HepG2 (cell line): ENCODE measurements around the gene MEAF6. TPM values are rescaled to one million over a fixed set of nuclear protein-coding genes. Genes with fewer than 3 reads are reported as not detected.

Source experiments
- CHCHD3 ChIP-seq: sonication (generic); formaldehyde crosslinking; IDR thresholded peaks from 2 replicates; pipeline ENCODE4 v1.8.0; 2022; ENCODE audit warnings: mild to moderate bottlenecking, missing genetic modification reagents, moderate library complexity
- DR1 ChIP-seq: sonication (generic); formaldehyde crosslinking; IDR thresholded peaks from 2 replicates; pipeline ENCODE4 v1.8.0; 2021; ENCODE audit warnings: mild to moderate bottlenecking, missing genetic modification reagents, inconsistent platforms
- ERF ChIP-seq: IDR thresholded peaks from 2 replicates; pipeline ENCODE4 v1.6.1; 2018; ENCODE audit warnings: missing biosample characterization, missing genetic modification reagents
- FLYWCH1 ChIP-seq: sonication (generic); formaldehyde crosslinking; IDR thresholded peaks from 2 replicates; pipeline ENCODE4 v1.8.1; 2023; ENCODE audit warnings: mild to moderate bottlenecking, missing genetic modification reagents
- GATA4 ChIP-seq: sonication (generic); IDR thresholded peaks from 2 replicates; pipeline ENCODE4 v1.6.1; 2016; ENCODE audit warnings: antibody characterized with exemption, low read depth, borderline replicate concordance
- HMG20A ChIP-seq: IDR thresholded peaks from 2 replicates; pipeline ENCODE4 v1.6.1; 2016; ENCODE audit warnings: borderline replicate concordance
- MAFG ChIP-seq: sonication (generic); formaldehyde crosslinking; IDR thresholded peaks from 2 replicates; pipeline ENCODE4 v1.5.1; 2020; ENCODE audit warnings: mild to moderate bottlenecking, missing genetic modification reagents
- MLXIP ChIP-seq: sonication (generic); formaldehyde crosslinking; IDR thresholded peaks from 2 replicates; pipeline ENCODE4 v1.9.0; 2021; ENCODE audit warnings: missing genetic modification reagents, borderline replicate concordance
- PHF21A ChIP-seq: sonication (generic); formaldehyde crosslinking; IDR thresholded peaks from 2 replicates; pipeline ENCODE4 v1.5.0; 2020; ENCODE audit warnings: mild to moderate bottlenecking, missing genetic modification reagents
- SMAD9 ChIP-seq: sonication (generic); formaldehyde crosslinking; IDR thresholded peaks from 2 replicates; pipeline ENCODE4 v1.5.1; 2020; ENCODE audit warnings: mild to moderate bottlenecking, missing genetic modification reagents
- STAT5B ChIP-seq: sonication (generic); formaldehyde crosslinking; IDR thresholded peaks from 2 replicates; pipeline ENCODE4 v1.4.0; 2020; ENCODE audit warnings: missing genetic modification reagents
- SYNCRIP ChIP-seq: fragments of 200-400 bp; formaldehyde crosslinking; IDR thresholded peaks from 2 replicates; pipeline ENCODE4 v1.6.1; 2018; ENCODE audit warnings: mild to moderate bottlenecking, low read depth, low read length; ENCODE audit not compliant: insufficient read depth
- ZBTB21 ChIP-seq: sonication (generic); formaldehyde crosslinking; IDR thresholded peaks from 2 replicates; pipeline ENCODE4 v1.4.0; 2020; ENCODE audit warnings: missing genetic modification reagents
- ZIK1 ChIP-seq: sonication (generic); formaldehyde crosslinking; IDR thresholded peaks from 2 replicates; pipeline ENCODE4 v1.5.0; 2020; ENCODE audit warnings: mild to moderate bottlenecking, low read depth, missing genetic modification reagents, borderline replicate concordance
- ZNF12 ChIP-seq: sonication (generic); formaldehyde crosslinking; IDR thresholded peaks from 2 replicates; pipeline ENCODE4 v1.5.0; 2020; ENCODE audit warnings: missing genetic modification reagents
- ZNF138 ChIP-seq: sonication (generic); formaldehyde crosslinking; IDR thresholded peaks from 2 replicates; pipeline ENCODE4 v1.5.0; 2020; ENCODE audit warnings: mild to moderate bottlenecking, low read depth, missing genetic modification reagents
- ZNF30 ChIP-seq: sonication (generic); formaldehyde crosslinking; IDR thresholded peaks from 2 replicates; pipeline ENCODE4 v1.5.0; 2020; ENCODE audit warnings: mild to moderate bottlenecking, missing genetic modification reagents
- ZNF597 ChIP-seq: sonication (generic); formaldehyde crosslinking; IDR thresholded peaks from 2 replicates; pipeline ENCODE4 v1.5.0; 2020; ENCODE audit warnings: missing genetic modification reagents
- ZNF761 ChIP-seq: sonication (generic); formaldehyde crosslinking; conservative IDR thresholded peaks from 2 replicates; pipeline ENCODE4 v1.4.0; 2020; ENCODE audit warnings: mild to moderate bottlenecking, missing genetic modification reagents
- polyA plus RNA-seq, 8 experiments: library from polyadenylated mRNA; depleted of rRNA in 3 of 8; stranded (reverse) in 7 of 8; unstranded in 1 of 8; fragments of >200 nt; fragmentation: Illumina TruSeq in 4 of 8; extraction: Trizol in 4 of 8; gene quantifications; 2 replicates each; pipeline versions ENCODE4 v1.2.1 to v1.2.3, GENCODE V29; 2011 to 2016; ENCODE audit warnings: low read depth in 4 of 8, missing spikeins in 1 of 8, mixed read lengths in 1 of 8; ENCODE audit not compliant: insufficient read depth in 1 of 8
- total RNA-seq, 5 experiments: library from RNA; depleted of rRNA; stranded (reverse); fragments of >200 nt; fragmentation: Illumina TruSeq; extraction: Trizol; gene quantifications; 2 replicates each; pipeline ENCODE4 v1.2.3, GENCODE V29; 2016; ENCODE audit warnings: low read depth in 1 of 5
- TF ChIP-seq, protein P1 (sequence below): sonication (generic); formaldehyde crosslinking; IDR thresholded peaks from 2 replicates; pipeline ENCODE4 v1.4.0; 2020; ENCODE audit warnings: mild to moderate bottlenecking, missing genetic modification reagents, borderline replicate concordance
- TF ChIP-seq, protein P2 (sequence below): sonication (generic); formaldehyde crosslinking; IDR thresholded peaks from 2 replicates; pipeline ENCODE4 v1.8.1; 2022; ENCODE audit warnings: low read depth, mild to moderate bottlenecking, missing genetic modification reagents

Gene MEAF6
- total and polyA plus RNA-seq, 2 of the 13 experiments (the other 11 are each of a cell fraction or from before 2014, with no cell fraction given) = 29.5 to 45.6 TPM

DNA sequence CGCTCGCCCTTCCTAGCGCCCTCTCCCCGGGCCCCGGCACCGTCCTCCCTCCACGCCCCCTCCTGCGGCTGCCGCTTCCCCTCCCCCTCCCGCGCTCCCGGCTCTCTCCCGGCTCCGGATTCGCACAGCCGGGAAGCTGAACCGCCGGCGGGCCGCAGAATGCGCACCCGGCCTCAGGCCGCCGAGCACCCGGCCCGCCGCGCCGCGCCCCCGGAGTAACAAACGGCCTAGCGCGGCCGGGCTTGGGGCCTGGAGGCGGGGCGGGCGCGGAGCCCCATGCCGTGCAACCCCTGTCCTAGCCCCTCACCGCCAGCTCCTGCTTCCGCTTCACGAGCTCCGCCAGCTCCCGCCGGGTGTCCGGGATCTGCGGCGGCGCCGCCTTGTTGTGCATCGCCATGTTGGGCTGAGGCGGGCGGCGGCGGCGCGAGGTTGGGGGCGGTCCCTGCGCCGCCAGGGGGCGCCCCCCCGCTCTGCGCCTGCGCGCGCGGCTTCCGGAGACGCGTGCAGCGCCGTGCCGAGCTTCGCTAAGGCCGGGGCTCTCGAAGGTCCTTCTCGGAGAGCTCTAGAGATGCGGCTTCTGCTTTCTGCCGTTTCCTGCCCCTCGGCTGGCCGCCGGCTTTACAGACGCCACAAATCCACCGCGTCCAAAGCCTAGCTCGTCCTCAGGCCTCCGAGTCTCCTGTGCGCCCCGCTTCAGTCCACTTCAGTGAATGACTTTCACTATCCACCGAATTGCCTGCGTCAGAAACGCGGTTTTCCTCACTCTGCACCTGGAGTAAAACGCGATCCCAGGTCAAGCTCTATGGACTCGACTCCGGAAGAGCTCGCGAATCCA is at the start of gene MEAF6 (continued):
- TF ChIP-seq, protein P1, sequence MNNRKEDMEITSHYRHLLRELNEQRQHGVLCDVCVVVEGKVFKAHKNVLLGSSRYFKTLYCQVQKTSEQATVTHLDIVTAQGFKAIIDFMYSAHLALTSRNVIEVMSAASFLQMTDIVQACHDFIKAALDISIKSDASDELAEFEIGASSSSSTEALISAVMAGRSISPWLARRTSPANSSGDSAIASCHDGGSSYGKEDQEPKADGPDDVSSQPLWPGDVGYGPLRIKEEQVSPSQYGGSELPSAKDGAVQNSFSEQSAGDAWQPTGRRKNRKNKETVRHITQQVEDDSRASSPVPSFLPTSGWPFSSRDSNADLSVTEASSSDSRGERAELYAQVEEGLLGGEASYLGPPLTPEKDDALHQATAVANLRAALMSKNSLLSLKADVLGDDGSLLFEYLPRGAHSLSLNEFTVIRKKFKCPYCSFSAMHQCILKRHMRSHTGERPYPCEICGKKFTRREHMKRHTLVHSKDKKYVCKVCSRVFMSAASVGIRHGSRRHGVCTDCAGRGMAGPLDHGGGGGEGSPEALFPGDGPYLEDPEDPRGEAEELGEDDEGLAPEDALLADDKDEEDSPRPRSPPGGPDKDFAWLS (CRISPR knock-in tag) = no peak
- peak; percentile 55; the same call in 1 of the 2 replicates for TF ChIP-seq DR1 (CRISPR knock-in tag)
- 0 out of 2 replicates have a peak, but pooled peaks have one; percentile 22 for TF ChIP-seq PHF21A (CRISPR knock-in tag)
- no peak for TF ChIP-seq STAT5B (CRISPR knock-in tag)
- no peak for TF ChIP-seq ZNF30 (CRISPR knock-in tag)
- TF ChIP-seq ERF (CRISPR knock-in tag) = no peak
- TF ChIP-seq SYNCRIP = no peak
- TF ChIP-seq ZIK1 (CRISPR knock-in tag) = 0 out of 2 replicates have a peak, but pooled peaks have one; percentile 78
- peak; percentile 89; the same call in 1 of the 2 replicates for TF ChIP-seq MLXIP (CRISPR knock-in tag)
- no peak for TF ChIP-seq FLYWCH1
- no peak for TF ChIP-seq GATA4
- TF ChIP-seq ZNF138 (CRISPR knock-in tag) = no peak
- TF ChIP-seq, protein P2, sequence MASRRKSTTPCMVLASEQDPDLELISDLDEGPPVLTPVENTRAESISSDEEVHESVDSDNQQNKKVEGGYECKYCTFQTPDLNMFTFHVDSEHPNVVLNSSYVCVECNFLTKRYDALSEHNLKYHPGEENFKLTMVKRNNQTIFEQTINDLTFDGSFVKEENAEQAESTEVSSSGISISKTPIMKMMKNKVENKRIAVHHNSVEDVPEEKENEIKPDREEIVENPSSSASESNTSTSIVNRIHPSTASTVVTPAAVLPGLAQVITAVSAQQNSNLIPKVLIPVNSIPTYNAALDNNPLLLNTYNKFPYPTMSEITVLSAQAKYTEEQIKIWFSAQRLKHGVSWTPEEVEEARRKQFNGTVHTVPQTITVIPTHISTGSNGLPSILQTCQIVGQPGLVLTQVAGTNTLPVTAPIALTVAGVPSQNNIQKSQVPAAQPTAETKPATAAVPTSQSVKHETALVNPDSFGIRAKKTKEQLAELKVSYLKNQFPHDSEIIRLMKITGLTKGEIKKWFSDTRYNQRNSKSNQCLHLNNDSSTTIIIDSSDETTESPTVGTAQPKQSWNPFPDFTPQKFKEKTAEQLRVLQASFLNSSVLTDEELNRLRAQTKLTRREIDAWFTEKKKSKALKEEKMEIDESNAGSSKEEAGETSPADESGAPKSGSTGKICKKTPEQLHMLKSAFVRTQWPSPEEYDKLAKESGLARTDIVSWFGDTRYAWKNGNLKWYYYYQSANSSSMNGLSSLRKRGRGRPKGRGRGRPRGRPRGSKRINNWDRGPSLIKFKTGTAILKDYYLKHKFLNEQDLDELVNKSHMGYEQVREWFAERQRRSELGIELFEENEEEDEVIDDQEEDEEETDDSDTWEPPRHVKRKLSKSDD = no peak
- TF ChIP-seq CHCHD3 (CRISPR knock-in tag) = peak; percentile 41; the same call in 1 of the 2 replicates
- TF ChIP-seq ZNF761 (CRISPR knock-in tag) = 0 out of 2 replicates have a peak, but pooled peaks have one; percentile 35
- TF ChIP-seq MAFG (CRISPR knock-in tag) = no peak
- TF ChIP-seq ZNF597 (CRISPR knock-in tag) = no peak
- no peak for TF ChIP-seq HMG20A (CRISPR knock-in tag)
- TF ChIP-seq ZBTB21 (CRISPR knock-in tag) = peak; percentile 55; the same call in 1 of the 2 replicates
- no peak for TF ChIP-seq SMAD9
- TF ChIP-seq ZNF12 (CRISPR knock-in tag) = no peak
